Breast epithelium (tissue), 4 donors: ENCODE data around the gene SORBS2. TPM values are rescaled to one million over a fixed set of nuclear protein-coding genes. Genes with fewer than 3 reads are reported as not detected.
A peak's percentile ranks its signal among the peaks of the same experiment; 100 is the strongest.
"Not testable (repeated sequence)": the region's sequence is repeated elsewhere in the genome, so short reads cannot be mapped to it uniquely, and the experiment has no call there.

Experiments
- DNase-seq, 2 donors: peaks; one replicate each; pipeline ENCODE4 v3.0.0-alpha.2; 2019; ENCODE audit warnings: low spot score in 2 of 2
- H3K27ac ChIP-seq, 2 donors: fragments of 200-600 bp; sonication (generic) in 1 of 2; one replicate each; pipeline ENCODE4 v1.5.1; 2016 to 2019; ENCODE audit warnings: mild to moderate bottlenecking in 1 of 2
- H3K27me3 ChIP-seq, 2 donors: fragments of 200-600 bp; sonication (generic) in 1 of 2; one replicate each; pipeline versions ENCODE4 v1.5.1 to v1.6.0; 2017 to 2019; ENCODE audit warnings: control low read depth in 1 of 2, mild to moderate bottlenecking in 1 of 2
- H3K36me3 ChIP-seq: fragments of 200-600 bp; one replicate; pipeline ENCODE4 v1.5.1; 2019
- H3K4me1 ChIP-seq, 2 donors: fragments of 200-600 bp; sonication (generic); one replicate each; pipeline ENCODE4 v1.5.1; 2016 to 2019; ENCODE audit warnings: control low read depth in 1 of 2
- H3K4me3 ChIP-seq, 3 donors: fragments of 200-600 bp; sonication (generic); 1 replicate in 2 of 3; 2 replicates in 1 of 3; pipeline ENCODE4 v1.5.1; 2016 to 2019; ENCODE audit warnings: mild to moderate bottlenecking in 3 of 3, moderate library complexity in 2 of 3
- H3K9me3 ChIP-seq, 2 donors: fragments of 200-600 bp; sonication (generic) in 1 of 2; one replicate each; pipeline ENCODE4 v1.5.1; 2016 to 2019; ENCODE audit warnings: control low read depth in 1 of 2
- CTCF ChIP-seq, 3 donors: fragments of 450-650 bp; IDR thresholded peaks; one replicate each; pipeline ENCODE4 v1.5.1; 2016 to 2017; ENCODE audit warnings: antibody characterized with exemption in 3 of 3, mild to moderate bottlenecking in 3 of 3, moderate library complexity in 3 of 3
- POLR2A ChIP-seq: fragments of 450-650 bp; IDR thresholded peaks from one replicate; pipeline ENCODE4 v1.6.1; 2016; ENCODE audit warnings: antibody characterized with exemption, mild to moderate bottlenecking, moderate library complexity
- POLR2AphosphoS5 ChIP-seq, 3 donors: sonication (generic); formaldehyde crosslinking; IDR thresholded peaks; one replicate each; pipeline ENCODE4 v1.6.1; 2017; ENCODE audit warnings: antibody characterized with exemption in 3 of 3
- intact Hi-C: fragments of 100-400 bp; cut with DNase I; formaldehyde crosslinking; loops from one replicate; pipeline ENCODE4 v1.15.1; 2023; ENCODE audit warnings: low total_unique reads
- total RNA-seq, 3 donors: library from RNA; depleted of rRNA; stranded (reverse); fragments of >200 nt; gene quantifications; one replicate each; pipeline ENCODE4 v1.1.0, GENCODE V29; 2016

SORBS2 gene
- total RNA-seq, 3 donors from 2014 or later = 21.8 to 132 (median 105) TPM

- Histone ChIP-seq H3K36me3 (no peaks in the 10 kb centered on the region), H3K27me3 (no peaks in the 10 kb centered on the region), H3K9me3 (peaks cover 0 to 9% of the 10 kb centered on the region in 2 donors), H3K4me3 (no peak overlapping the region), H3K4me1 (no peaks in the 10 kb centered on the region), H3K27ac (peak overlapping the region in 1 of 2 donors; percentile 36)
- no peak for TF ChIP-seq CTCF (IDR thresholded peaks at IDR 0.05)
- TF ChIP-seq POLR2A = no peak
- TF ChIP-seq POLR2AphosphoS5 (IDR thresholded peaks at IDR 0.05) = no peak
- no peak for DNase-seq
- intact Hi-C loops = no loop called here
Observed at GRCh38 chr4:185709802-185710486, 102.0 kb downstream of the SORBS2 start.

GRCh38 chr4:185708348-185708747 lies 103.6 kb downstream of the SORBS2 start:
- Histone ChIP-seq H3K36me3 (no peaks in the 10 kb centered on the region), H3K27ac (no peak overlapping the region), H3K9me3 (peaks cover 0 to 9% of the 10 kb centered on the region in 2 donors), H3K27me3 (no peaks in the 10 kb centered on the region), H3K4me1 (no peaks in the 10 kb centered on the region), H3K4me3 (no peak overlapping the region)
- TF ChIP-seq POLR2A = no peak
- no peak for TF ChIP-seq CTCF (IDR thresholded peaks at IDR 0.05)
- intact Hi-C loops = no loop called here
- no peak for DNase-seq

- not testable (repeated sequence) for H3K36me3 ChIP-seq, DNase-seq, H3K4me1 ChIP-seq, H3K27me3 ChIP-seq, H3K9me3 ChIP-seq, H3K27ac ChIP-seq, H3K4me3 ChIP-seq
- intact Hi-C loops = loop anchor here (2.0 kb wide), 1 partner anchor 39 kb away; no protein-coding TSS in a partner anchor
Observed at GRCh38 chr4:185707622-185708021, 104.4 kb downstream of the SORBS2 start.

GRCh38 chr4:185702147-185702663 lies 109.8 kb downstream of the SORBS2 start:
- H3K4me3 ChIP-seq = no peak overlapping the region
- intact Hi-C loops = no loop called here
- no peaks in the 10 kb centered on the region for H3K27me3 ChIP-seq
- peaks cover 0 to 9% of the 10 kb centered on the region in 2 donors for H3K9me3 ChIP-seq
- no peaks in the 10 kb centered on the region for H3K36me3 ChIP-seq
- H3K4me1 ChIP-seq = no peaks in the 10 kb centered on the region
- TF ChIP-seq POLR2A (no peak), CTCF (IDR thresholded peaks at IDR 0.05) (no peak), POLR2AphosphoS5 (IDR thresholded peaks at IDR 0.05) (no peak)
- no peak overlapping the region for H3K27ac ChIP-seq
- no peak for DNase-seq

- Histone ChIP-seq H3K36me3 (no peaks in the 10 kb centered on the region), H3K4me1 (no peaks in the 10 kb centered on the region), H3K4me3 (no peak overlapping the region), H3K27ac (no peak overlapping the region), H3K27me3 (no peaks in the 10 kb centered on the region), H3K9me3 (peaks cover 0 to 2% of the 10 kb centered on the region in 2 donors)
- no peak for TF ChIP-seq POLR2A
- no peak for TF ChIP-seq POLR2AphosphoS5 (IDR thresholded peaks at IDR 0.05)
- TF ChIP-seq CTCF (IDR thresholded peaks at IDR 0.05) = no peak
- DNase-seq = no peak
- intact Hi-C loops = no loop called here
Observed at GRCh38 chr4:185700630-185701029, 111.4 kb downstream of the SORBS2 start.
